ENCODE measurements around the gene IL7R.

The IL7R gene

DNA sequence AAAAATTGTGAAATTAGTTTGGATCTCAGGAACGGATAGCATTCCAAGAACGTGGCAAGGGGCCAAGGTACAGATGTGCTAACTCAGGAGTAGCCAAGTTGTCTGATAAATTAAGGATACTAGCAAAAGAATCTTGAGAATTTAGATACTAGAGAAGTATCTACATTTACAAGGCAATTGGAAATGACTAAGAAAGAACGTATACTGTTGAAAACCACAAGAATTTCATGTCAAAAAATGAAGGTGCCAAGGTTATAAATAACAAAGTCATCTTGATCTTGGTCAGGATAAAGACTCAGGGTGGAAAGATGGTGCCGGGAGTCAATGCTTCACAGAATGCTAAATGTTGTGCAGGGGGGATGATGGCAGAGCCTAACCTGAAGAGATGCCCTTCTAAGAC lies 62.5 kb downstream of the IL7R start:
- DNase-seq = no peak

DNA sequence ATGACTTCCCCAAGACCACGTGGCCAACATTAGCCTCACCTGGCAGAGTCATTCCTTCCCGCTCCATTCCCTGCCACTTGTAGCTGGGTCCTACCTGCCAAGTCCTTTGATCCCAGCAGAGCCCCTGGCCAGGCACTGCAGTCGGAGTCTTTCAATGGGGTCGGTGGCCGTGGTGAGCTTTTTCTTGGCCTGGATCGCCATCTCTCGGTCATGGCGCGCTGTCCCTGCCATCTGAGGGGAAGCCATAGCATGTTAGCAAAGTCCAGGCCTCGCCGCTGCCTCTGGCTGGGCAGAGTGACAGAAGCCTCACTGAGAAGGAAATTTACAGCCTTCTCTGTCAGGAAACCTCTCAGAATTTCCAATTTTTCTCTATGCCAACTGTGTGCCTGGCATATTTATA lies 64.2 kb downstream of the IL7R start:
- DNase-seq = no peak

GRCh38 chr5:35921930-35922329 lies 65.2 kb downstream of the IL7R start:
- DNase-seq = no peak

GRCh38 chr5:35922468-35922867 lies 65.8 kb downstream of the IL7R start:
- no peak for DNase-seq

DNA sequence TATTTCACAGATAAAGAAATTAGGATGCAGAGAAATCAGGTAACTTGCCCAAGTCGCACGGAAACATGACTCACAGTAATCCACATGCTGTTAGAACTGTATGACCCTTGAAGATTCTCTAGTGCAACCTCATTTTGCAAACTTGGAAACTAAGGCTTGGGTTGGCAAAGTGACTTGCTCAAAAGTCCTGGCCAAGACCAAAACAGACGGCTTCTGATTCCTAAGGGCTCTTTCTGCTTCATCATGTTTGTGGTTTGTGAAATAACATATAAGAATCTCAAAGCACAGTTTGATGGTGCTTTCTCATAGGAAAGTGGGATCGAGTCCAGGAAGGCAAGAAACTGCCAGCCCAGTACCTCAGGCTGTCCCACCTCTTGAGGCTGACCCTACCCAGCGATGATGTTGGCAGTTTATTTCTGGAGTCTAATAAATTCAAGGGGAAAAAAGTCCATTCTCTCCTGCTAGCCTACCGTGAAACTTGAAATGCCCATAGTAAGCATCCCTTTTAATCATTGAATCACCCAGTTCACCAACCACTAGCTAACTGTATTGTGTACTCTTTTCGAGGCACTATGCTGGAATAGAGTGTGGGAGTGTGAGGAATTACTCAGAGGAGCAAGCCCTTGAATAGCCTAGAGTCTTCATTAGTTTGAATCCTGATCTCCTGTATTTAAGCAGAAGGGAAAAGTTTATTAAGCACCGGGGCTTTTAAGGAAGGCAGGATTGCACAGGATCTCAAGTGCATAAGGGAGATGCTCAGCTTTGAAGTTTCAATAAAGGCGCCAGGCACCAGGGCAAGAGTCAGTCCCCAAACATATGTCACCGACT lies 67.6 kb downstream of the IL7R start:
- DNase-seq = no peak

DNA sequence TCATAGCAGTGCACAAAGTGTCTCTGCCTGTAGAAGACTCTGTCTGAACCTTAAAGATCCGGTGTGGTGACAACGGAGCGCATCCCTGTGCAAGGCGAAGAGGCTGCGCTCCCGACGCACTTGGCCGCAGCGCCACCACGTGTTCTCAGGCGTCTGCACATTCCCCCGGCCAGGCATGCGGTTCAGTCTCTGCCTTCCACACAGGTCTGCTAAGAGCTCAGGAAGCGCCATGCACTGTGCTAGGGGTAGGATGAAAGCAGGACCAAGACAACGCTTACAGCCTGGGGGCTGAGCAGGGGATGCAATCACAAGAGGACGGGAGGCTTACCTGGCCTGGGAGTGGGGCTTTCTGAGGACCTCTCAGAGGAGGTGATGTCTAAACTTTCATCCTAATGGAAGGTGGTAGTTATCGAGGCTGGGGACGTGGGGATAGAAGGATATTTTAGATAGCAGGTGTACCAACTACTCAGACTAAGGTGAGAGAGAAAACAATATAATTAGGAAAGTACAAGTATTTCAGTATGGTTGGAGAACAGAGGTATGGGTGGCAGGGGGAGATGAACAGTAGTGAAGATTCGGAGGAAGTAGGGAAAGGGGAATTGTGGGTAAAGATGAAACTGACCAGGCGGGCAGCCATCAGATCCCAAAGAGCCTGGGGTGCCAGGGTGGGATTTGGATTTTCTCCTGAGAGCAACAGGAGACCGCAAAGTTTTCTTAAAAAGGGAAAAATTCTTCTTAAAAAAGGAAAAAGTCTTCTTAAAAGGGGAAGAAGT lies 68.4 kb downstream of the IL7R start:
- peak; percentile 80 for DNase-seq

GRCh38 chr5:35926389-35927051 lies 69.8 kb downstream of the IL7R start:
- DNase-seq = peak; percentile 57

Measured in inflammatory macrophage treated with lipopolysaccharide for 4 hours (primary cell).